NCI-H460 (cell line): ENCODE measurements around the gene BCR. TPM values are rescaled to one million over a fixed set of nuclear protein-coding genes. Genes with fewer than 3 reads are reported as not detected.

ENCODE experiments used
- DNase-seq: peaks from one replicate; pipeline ENCODE4 v3.0.0-alpha.2; 2016; ENCODE audit warnings: low read depth; ENCODE audit errors: extremely low read depth
- total RNA-seq: library from RNA; depleted of rRNA; stranded (reverse); fragments of >200 nt; shearing (Covaris generic); gene quantifications from 2 replicates; pipeline ENCODE4 v1.2.3, GENCODE V29; 2014

The BCR gene
- total RNA-seq, 1 experiment from 2014 or later = 21.2 TPM

- DNase-seq = no peak
These were observed 60.5 kb downstream of the BCR start for GRCh38 chr22:23240639-23241389.

- DNase-seq = no peak
These were observed 61.5 kb downstream of the BCR start for GRCh38 chr22:23241562-23242472.

GRCh38 chr22:23242473-23243001 is 62.2 kb downstream of the BCR start:
- no peak for DNase-seq

DNA sequence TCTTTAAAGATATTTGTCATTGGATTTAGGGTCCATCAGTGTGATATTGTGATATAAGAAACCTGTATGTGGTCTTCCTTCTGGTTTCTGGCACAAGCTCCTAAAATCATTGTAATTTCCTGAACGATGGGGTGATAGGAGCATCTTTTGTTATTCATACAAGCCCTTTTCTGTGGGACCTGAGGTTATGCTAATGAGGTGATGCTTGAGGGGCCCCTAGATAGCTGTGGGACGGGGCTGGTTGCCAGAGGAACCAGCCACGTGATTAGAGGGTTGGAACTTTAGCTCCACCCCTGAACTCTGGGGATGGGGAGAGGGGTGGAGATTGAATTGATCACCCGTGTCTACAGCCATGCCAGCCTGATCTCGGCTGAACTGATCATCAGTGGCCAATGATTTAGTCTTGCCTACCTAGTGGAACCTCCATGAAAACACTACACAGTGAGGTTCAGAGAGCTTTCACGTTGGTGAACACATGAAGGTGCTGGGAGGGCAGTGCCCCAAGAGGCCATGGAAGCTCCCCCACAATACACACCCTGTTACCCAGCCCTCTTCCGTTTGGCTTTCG is 62.8 kb downstream of the BCR start:
- DNase-seq = no peak

DNA sequence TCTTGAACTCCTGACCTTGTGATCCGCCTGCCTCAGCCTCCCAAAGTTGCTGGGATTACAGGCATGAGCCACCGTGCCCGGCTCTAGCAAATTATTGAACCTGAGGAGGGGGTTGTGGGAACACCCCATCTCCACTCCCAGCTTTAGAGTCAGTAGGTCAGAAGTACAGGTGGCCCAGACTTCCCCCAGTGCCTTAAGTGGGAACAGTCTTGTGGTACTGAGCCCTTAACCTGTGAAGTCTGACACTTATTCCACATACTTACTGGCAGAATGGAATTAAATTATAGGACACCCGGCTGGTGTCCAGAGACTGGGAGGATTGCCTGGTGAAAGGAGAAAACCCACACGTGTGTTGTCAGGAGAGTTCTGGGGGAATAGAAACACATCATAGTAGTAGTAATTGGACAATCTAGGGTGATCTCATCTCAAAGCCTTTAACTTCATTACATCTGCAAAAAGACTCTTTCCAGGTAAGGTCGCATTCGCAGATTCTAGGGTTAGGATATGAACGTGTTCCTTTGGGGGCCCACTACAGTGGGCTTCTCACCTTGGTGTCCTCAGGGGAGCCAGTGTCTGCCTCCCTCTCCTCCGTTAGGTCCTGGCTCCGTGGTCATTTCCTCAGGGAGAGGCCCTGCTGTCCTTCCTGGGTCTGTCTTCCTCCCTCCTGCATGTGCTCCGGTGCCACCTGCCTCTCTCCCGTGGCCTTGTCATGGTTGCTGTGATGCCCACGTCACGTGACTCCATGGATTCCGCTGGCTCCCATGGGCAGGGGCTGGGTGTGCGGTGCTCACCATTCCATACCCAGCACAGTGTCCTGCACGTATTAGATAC is 63.8 kb downstream of the BCR start:
- no peak for DNase-seq

DNA sequence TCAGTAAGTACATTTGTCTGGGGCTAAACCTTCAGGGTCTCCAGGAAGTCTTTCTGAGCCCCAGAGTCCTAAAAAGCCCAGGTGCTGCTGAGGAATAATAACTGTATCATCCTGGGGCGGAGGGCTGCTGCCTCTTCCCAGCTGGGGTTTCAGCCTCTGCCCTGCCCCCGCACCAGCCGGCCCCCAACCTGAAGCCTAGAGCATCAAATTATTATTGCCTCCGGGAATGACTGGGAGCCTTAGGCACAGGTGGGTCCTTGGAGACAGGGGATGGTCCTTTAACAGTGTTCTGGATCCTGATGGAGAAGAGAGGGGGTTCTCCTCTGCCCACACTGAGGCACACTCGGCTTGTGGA is 64.4 kb downstream of the BCR start:
- no peak for DNase-seq

GRCh38 chr22:23245045-23245798 is 64.9 kb downstream of the BCR start:
- DNase-seq = no peak

DNA sequence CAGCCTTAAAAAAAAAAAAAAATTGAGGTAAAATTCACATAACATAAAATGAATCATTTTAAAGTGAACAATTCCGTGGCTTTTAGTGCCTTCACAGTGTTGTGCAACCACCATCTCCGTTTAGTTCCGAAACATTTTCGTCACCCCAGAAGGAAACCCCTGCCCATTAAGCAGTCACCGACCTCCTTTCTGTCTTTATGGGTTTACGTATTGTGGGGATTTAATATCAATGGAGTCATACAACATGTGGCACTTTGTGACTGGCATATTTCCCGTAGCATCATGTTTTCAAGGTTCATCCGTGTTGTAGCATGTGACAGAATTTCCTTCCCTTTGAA is 65.5 kb downstream of the BCR start:
- DNase-seq = no peak

GRCh38 chr22:23246982-23247766 is 66.9 kb downstream of the BCR start:
- no peak for DNase-seq

DNA sequence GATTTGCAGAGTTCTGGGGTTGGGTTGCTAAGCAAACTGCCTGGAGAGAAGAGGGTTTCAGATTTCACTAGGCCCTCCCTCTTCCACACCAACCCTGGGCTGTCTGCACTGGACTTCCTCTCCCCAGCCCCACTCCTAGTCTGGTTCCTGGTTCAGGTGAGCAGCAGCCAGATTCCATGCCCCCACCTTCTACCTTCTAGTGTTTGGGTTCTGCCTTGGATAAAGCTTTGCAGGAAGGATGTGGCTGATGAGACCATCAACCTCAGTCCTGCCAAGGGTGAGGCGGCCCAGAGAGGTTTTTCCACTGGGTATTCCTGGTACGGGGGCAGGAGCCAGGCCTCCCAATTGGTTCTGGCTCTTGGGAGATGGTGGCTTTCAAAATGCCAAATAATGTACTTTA is 68.3 kb downstream of the BCR start:
- no peak for DNase-seq

DNA sequence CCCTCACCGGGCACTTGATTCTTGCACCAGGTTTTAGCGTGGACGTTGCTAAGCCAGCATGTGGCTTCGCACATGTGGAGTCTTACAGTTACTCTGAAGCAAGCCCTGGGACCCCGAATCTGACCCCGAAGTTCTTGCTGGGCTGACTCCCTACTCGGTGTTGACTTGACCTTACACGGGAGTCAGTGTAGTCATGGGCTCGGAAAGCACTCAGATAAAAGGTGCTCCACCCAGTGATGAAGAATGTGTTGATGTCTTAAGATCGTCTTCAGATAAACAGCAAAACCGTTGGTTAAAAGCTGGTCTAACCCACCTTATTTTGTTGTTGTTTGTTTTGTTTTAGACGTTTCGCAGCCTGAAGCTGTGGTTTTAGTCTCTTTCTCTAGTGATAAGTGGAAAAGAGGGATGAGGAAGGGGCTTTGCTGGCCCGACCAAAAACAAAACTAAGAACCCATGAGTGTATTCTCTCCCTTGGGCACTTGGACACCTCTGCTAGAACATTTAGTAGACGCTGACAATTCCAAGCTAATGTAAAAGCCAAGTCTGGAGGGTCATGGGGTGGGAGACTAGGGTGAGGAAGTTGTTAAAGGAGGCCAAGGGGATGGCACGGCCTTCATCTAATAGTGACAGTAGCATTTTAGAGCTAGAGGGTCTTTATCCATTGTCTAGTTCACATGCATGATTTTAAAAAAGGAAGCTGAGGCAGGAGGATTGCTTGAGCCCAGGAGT is 69.9 kb downstream of the BCR start:
- DNase-seq = no peak

- no peak for DNase-seq
These were observed 70.6 kb downstream of the BCR start for GRCh38 chr22:23250785-23251363.

DNA sequence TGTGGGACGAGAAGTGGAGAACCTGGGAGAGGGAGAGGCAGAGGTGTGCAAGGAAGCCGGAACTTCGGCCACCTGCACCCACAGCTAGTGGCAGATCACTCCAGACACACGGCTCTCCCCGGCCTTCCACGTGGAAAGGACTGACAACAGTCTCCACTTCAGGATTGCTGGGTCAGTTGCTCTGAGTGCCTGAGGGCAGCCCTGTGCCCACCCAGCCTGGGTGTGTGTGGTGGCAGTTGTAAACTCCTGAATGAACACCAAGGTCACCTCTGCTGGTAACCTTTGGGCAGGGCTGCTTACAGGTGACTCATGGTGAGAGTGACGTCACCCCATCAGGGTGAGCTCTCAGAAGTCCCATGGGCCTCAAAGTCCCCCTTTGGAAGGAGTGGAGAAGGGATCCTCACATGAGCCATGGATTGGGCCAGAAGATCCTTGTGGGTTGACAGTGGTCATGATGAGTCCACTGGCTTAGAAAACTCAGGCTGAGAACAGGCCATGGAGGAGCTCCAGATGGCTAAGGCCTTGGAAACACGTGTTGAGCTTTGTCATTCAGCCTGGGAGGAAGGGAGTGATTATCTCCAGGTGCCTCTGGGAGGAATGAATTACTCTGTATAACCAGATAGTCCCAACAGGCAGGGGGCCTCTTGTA is 71.3 kb downstream of the BCR start:
- no peak for DNase-seq

DNA sequence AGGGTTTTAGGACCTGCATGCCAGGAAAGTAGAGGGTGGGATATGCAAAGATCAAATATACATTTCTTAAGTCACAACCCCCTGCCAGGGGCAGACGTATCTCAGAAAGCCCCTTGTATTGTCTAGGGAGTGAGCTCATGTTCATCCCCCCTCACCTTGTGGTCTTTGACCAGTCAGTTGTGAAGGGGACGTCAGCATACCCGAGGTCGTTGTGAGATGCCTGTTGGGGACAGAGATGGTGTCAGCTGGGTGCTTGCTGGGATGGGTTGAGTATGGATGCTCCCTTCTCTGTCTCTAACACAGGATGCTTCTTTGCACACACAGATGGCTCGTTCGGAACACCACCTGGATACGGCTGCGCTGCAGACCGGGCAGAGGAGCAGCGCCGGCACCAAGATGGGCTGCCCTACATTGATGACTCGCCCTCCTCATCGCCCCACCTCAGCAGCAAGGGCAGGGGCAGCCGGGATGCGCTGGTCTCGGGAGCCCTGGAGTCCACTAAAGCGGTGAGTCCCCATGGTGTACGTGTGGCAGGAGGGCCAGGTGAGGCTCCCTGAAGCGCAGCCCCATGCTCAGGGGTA is 73.3 kb downstream of the BCR start:
- no peak for DNase-seq

DNA sequence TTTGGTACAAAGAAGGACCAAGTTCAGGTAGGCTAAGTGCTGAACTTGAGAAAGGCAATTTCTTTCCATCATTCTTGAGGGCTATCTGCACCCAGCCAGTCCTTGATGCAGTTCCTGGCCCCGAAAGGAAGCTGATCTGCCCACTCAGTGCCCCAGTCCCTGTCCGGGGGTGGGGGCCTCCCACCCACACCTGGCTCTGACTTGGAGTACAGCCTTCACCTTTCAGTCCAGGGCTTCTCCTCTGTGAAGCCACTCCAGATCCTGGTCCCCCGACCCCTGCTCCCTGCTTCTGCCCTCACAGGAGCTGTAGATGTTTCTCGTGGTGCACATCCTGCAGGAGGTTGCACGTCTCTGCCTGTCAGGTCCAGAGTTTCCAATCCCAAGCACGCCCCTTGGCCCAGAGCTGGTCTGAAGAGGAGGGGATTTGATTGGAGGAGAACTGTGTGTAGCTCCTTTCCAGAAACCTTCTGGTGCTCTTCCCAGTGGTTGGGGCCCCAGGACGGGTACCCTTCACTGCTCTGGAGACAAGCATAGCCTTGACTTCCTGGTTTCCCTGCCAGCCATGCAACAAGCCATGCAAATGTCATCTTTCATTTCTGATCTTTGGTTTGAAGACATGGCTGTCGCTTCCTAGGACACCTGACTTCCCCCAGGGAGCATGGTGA is 75.3 kb downstream of the BCR start:
- DNase-seq = no peak

GRCh38 chr22:23256171-23256932 is 76.0 kb downstream of the BCR start:
- no peak for DNase-seq
